Stimulated activated CD4-positive, alpha-beta T cell treated with anti-CD3 and anti-CD28 coated beads, TNF-alpha, amount 100 ng/mL, for 1 hour (primary cell): ENCODE data around the gene LRCOL1.
"Not testable (repeated sequence)": the region's sequence is repeated elsewhere in the genome, so short reads cannot be mapped to it uniquely, and the experiment has no call there.

Experiments
- DNase-seq, 3 donors: peaks; one replicate each; pipeline ENCODE4 v3.0.0-alpha.2; 2020; ENCODE audit warnings: low read depth in 3 of 3, low spot score in 1 of 3

LRCOL1 gene

GRCh38 chr12:132602572-132603239 is 7.7 kb downstream of the LRCOL1 start:
- no peak for DNase-seq

- DNase-seq, result no peak
Observed at GRCh38 chr12:132601171-132601883, 9.1 kb downstream of the LRCOL1 start.

GRCh38 chr12:132600048-132601032 is 10.0 kb downstream of the LRCOL1 start:
- DNase-seq, result no peak

- DNase-seq, result not testable (repeated sequence)
Observed at GRCh38 chr12:132599502-132599901, 10.9 kb downstream of the LRCOL1 start.

GRCh38 chr12:132597333-132598316 is 12.8 kb downstream of the LRCOL1 start:
- no peak for DNase-seq

- no peak for DNase-seq
Observed at GRCh38 chr12:132596016-132596415, 14.4 kb downstream of the LRCOL1 start.

GRCh38 chr12:132595183-132595582 is 15.2 kb downstream of the LRCOL1 start:
- DNase-seq, result no peak

GRCh38 chr12:132593938-132594358 is 16.4 kb downstream of the LRCOL1 start:
- DNase-seq, result no peak

- no peak for DNase-seq
Observed at GRCh38 chr12:132593521-132593920, 16.9 kb downstream of the LRCOL1 start.

GRCh38 chr12:132593071-132593470 is 17.3 kb downstream of the LRCOL1 start:
- no peak for DNase-seq

GRCh38 chr12:132592282-132592970 is 18.0 kb downstream of the LRCOL1 start:
- no peak for DNase-seq

- DNase-seq, result no peak
Observed at GRCh38 chr12:132591107-132591935, 19.1 kb downstream of the LRCOL1 start.

GRCh38 chr12:132588821-132589669 is 21.3 kb downstream of the LRCOL1 start:
- DNase-seq, result no peak

GRCh38 chr12:132588319-132588718 is 22.1 kb downstream of the LRCOL1 start:
- no peak for DNase-seq

- DNase-seq, result no peak
Observed at GRCh38 chr12:132587781-132588180, 22.6 kb downstream of the LRCOL1 start.

- DNase-seq, result no peak
Observed at GRCh38 chr12:132586929-132587328, 23.5 kb downstream of the LRCOL1 start.

- no peak for DNase-seq
Observed at GRCh38 chr12:132585177-132585576, 25.2 kb downstream of the LRCOL1 start.

GRCh38 chr12:132584429-132584828 is 26.0 kb downstream of the LRCOL1 start:
- DNase-seq, result no peak
